Natural killer cell treated with Interleukin-12 subunit alpha and Interleukin-12 subunit beta and Interleukin-15 and Interleukin-18, amount 100 ng/mL, for 72 hours (primary cell): ENCODE measurements around the gene MMD. TPM values are rescaled to one million over a fixed set of nuclear protein-coding genes. Genes with fewer than 3 reads are reported as not detected.
"Not testable (repeated sequence)": the region's sequence is repeated elsewhere in the genome, so short reads cannot be mapped to it uniquely, and the experiment has no call there.

Experiments used
- ATAC-seq, 2 donors: fragments of 150-1000 bp; cut with Tn5 transposase in 1 of 2; sonication (Bioruptor Pico), chemical (Tn5 transposase) in 1 of 2; 2 replicates each; pipeline ENCODE4 v1.10.0; 2021
- DNase-seq: peaks from one replicate; pipeline ENCODE4 v3.0.0; 2022; ENCODE audit warnings: low spot score
- H3K27ac Mint-ChIP-seq, 2 donors: 1 replicate in 1 of 2; 2 replicates in 1 of 2; pipeline ENCODE4 v1.8.0; 2022; ENCODE audit warnings: mixed read lengths in 2 of 2, mild to moderate bottlenecking in 1 of 2, moderate library complexity in 1 of 2
- H3K27me3 Mint-ChIP-seq, 2 donors: 1 replicate in 1 of 2; 2 replicates in 1 of 2; pipeline ENCODE4 v1.8.0; 2022; ENCODE audit warnings: mixed read lengths in 2 of 2
- H3K36me3 Mint-ChIP-seq: one replicate; pipeline ENCODE4 v1.8.0; 2022; ENCODE audit warnings: mixed read lengths
- H3K4me1 Mint-ChIP-seq, 2 donors: 1 replicate in 1 of 2; 2 replicates in 1 of 2; pipeline ENCODE4 v1.8.0; 2022; ENCODE audit warnings: low read depth in 2 of 2, mixed read lengths in 2 of 2, mild to moderate bottlenecking in 1 of 2
- H3K4me3 Mint-ChIP-seq: one replicate; pipeline ENCODE4 v1.8.0; 2022; ENCODE audit warnings: mixed read lengths
- H3K9me3 Mint-ChIP-seq: 2 replicates; pipeline ENCODE4 v1.8.0; 2022; ENCODE audit warnings: mixed read lengths
- total RNA-seq, 2 donors: library from RNA; stranded (reverse); gene quantifications; one replicate each; pipeline ENCODE4 v1.2.3, GENCODE V29; 2022

The MMD gene, protein sequence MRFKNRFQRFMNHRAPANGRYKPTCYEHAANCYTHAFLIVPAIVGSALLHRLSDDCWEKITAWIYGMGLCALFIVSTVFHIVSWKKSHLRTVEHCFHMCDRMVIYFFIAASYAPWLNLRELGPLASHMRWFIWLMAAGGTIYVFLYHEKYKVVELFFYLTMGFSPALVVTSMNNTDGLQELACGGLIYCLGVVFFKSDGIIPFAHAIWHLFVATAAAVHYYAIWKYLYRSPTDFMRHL
- total RNA-seq, result 10 to 100 TPM; 26.1 to 27.2 TPM

DNA sequence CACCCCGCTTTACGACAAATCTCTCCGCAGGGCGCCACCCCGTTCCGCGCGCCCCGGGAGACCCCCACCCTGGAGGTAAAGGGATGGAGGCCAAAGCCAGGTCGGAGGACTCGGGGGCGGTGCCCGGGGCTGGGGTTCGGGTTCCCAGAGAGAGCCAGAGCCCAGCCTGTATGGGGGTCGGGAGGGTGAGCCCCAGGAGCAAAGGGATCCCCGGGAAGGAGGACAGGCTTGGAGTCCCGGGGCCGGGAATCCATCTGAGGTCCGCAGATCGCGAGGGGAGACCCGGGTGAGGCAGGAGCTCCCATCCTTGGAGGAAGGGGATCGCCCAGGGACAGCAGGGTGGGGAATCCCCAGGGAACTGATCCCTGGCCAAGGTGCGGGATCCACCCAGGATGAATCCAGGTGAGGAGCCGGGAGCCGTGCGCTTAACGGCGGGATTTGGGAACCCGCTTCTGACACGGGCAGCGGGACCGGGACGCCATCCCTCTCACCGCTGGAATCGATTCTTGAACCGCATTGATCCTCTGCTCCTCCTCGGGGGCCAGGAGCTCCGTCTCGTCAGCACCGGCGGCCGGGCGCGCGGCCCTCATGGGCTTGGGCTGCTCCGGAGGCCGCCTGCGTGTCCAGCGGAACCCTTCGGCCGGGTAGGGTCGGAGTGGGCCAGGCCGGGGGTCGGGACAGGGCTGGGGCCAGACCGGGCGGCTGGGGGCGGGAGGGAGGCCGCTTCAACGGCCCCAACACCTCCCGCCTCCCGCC lies at the start of gene MMD:
TSS of gene MMD (minus strand) at position 657 of the 756 bp plus-strand sequence. CDS start at position 517, 140 bp downstream.
- H3K4me1 Mint-ChIP-seq, result peaks cover 41 to 52% of the 10 kb centered on the region in 2 donors
- H3K27me3 Mint-ChIP-seq, result peaks cover 17 to 31% of the 10 kb centered on the region in 2 donors
- peaks cover 5% of the 10 kb centered on the region for H3K36me3 Mint-ChIP-seq
- ATAC-seq (peak; percentile 1 to 8), DNase-seq (no peak)
- H3K4me3 Mint-ChIP-seq, result peak within 1 kb of the TSS; percentile 85
- H3K9me3 Mint-ChIP-seq, result peaks cover 2% of the 10 kb centered on the region
- H3K27ac Mint-ChIP-seq, result peak within 1 kb of the TSS; percentile 89 to 99

DNA sequence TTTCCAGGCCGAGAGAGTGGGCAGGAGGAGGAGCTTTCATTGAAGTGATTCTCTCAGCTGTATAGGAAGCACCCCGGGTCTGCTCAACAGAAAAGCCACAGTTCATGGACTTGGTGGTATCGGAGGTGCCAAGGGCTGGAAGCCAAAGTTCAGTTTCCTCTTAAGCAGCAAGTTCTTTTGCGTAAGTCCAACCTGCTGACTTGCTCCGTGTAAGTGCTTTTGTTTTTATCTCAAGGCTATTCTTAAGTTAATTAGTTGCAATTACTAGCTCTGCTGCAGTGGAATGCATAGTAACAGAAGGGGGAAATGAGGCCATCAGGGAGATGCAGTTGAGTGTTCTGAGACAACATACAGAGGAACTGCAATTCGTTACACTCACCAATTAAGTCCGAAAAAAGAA lies 45.0 kb upstream of the MMD start:
- no peak overlapping the region for H3K4me3 Mint-ChIP-seq
- peaks cover 0 to 5% of the 10 kb centered on the region in 2 donors for H3K4me1 Mint-ChIP-seq
- no peaks in the 10 kb centered on the region for H3K27me3 Mint-ChIP-seq
- no peak overlapping the region for H3K27ac Mint-ChIP-seq
- ATAC-seq, result no peak
- H3K9me3 Mint-ChIP-seq, result no peaks in the 10 kb centered on the region
- H3K36me3 Mint-ChIP-seq, result no peaks in the 10 kb centered on the region
- no peak for DNase-seq

DNA sequence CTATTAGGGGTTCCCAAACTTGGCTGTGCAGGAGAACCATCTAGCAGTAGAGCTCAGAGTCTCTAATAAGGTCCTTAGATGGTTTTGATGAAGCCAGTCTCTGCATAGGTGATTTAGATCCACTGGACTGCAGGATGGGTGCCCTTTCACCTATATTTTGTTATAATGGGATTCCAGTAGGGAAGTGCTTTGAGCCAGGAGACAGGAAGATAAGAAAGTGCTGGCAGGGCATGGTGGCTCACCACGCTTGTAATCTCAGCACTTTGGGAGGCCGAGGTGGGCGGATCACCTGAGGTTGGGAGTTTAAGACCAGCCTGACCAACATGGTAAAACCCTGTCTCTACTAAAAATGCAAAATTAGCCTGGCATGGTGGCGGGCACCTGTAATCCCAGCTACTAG lies 44.1 kb upstream of the MMD start:
- not testable (repeated sequence) for H3K27ac Mint-ChIP-seq, H3K4me1 Mint-ChIP-seq, DNase-seq, H3K36me3 Mint-ChIP-seq, ATAC-seq, H3K9me3 Mint-ChIP-seq, H3K4me3 Mint-ChIP-seq, H3K27me3 Mint-ChIP-seq

DNA sequence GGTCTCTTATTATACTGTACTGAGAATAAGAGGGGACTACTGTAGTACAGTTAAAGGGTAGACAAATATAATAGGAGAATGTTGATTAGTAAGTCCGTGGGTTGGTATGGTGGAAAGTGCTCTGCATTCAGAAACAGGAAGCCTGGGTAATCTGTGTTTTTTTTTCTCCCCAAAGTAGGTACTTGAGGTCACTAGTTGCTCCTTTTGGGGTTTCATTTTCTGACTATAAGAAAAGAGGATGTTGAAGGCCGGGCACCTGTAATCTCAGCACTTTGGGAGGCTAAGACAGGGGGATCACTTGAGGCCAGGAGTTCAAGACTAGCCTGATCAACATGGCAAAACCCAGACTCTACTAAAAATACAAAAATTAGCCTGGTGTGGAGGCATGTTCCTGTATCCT lies 42.0 kb upstream of the MMD start:
- H3K4me3 Mint-ChIP-seq, result no peak overlapping the region
- no peaks in the 10 kb centered on the region for H3K9me3 Mint-ChIP-seq
- no peak overlapping the region for H3K27ac Mint-ChIP-seq

DNA sequence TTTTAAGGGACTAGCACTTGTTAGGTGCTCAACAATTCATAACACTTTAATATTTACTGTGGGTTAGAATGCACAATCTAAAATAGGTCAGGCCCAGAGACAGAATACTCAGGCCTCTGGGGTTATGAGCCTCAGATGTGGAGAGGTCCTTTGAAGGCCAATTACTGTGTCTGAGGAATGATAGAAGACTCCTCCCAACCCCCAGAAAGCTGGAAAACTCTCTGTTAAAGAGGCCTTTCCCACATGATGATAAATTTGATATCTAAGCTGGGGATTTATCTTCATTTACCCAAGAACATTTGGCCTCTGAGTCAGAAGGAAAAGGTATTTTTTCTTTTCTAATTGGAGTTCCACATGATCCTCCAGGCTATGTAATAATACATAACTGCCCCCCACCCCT lies 41.1 kb upstream of the MMD start:
- Mint-ChIP-seq H3K36me3 (no peaks in the 10 kb centered on the region), H3K27me3 (peaks cover 0 to 6% of the 10 kb centered on the region in 2 donors), H3K27ac (no peak overlapping the region), H3K4me1 (peaks cover 0 to 5% of the 10 kb centered on the region in 2 donors), H3K4me3 (no peak overlapping the region), H3K9me3 (no peaks in the 10 kb centered on the region)
- no peak for ATAC-seq
- DNase-seq, result no peak

More for the DNA sequence above, 42.0 kb upstream of the MMD start:
- no peaks in the 10 kb centered on the region for H3K27me3 Mint-ChIP-seq
- ATAC-seq, result no peak
- H3K4me1 Mint-ChIP-seq, result peaks cover 0 to 5% of the 10 kb centered on the region in 2 donors
- H3K36me3 Mint-ChIP-seq, result no peaks in the 10 kb centered on the region
- DNase-seq, result no peak

DNA sequence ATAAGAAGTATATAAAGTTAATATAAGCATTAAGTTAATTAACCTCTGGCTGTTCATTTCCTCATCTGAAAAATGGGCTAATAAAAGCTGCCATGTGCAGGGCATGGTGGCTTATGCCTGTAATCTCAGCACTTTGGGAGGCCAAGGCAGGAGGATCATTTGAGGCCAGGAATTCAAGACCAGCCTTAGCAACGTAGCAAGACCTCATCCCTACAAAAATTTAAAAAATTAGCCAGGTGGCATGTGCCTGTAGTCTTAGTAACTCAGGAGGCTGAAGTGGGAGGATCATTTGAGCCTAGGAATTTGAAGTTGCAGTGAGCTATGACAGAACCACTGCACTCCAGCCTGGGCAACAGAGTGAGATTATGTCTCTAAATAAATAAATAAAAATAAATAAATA lies 40.6 kb upstream of the MMD start:
- ATAC-seq (no peak), DNase-seq (no peak)
- Mint-ChIP-seq H3K4me3 (no peak overlapping the region), H3K27ac (no peak overlapping the region), H3K27me3 (peaks cover 0 to 6% of the 10 kb centered on the region in 2 donors), H3K36me3 (no peaks in the 10 kb centered on the region), H3K4me1 (peaks cover 0 to 5% of the 10 kb centered on the region in 2 donors), H3K9me3 (no peaks in the 10 kb centered on the region)

DNA sequence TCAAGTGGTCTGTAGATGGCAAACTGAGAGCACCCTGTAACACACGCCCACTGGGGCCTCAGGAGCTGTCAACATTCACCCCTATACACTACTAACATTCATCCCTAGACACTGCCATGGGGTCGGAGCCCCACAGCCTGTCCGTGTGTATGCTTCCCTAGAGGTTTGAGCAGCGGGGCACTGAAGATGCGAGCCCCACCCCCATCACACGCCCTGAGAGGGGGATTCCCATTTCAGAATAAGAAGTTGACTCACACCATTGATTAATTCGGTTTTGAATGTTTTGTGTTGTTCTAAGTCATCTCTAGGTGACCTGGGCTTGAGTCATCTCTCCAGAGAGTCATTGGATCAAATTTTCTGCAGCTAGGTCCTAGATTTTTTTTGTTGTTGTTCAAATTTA lies 37.3 kb upstream of the MMD start:
- H3K27ac Mint-ChIP-seq, result no peak overlapping the region
- DNase-seq, result no peak

DNA sequence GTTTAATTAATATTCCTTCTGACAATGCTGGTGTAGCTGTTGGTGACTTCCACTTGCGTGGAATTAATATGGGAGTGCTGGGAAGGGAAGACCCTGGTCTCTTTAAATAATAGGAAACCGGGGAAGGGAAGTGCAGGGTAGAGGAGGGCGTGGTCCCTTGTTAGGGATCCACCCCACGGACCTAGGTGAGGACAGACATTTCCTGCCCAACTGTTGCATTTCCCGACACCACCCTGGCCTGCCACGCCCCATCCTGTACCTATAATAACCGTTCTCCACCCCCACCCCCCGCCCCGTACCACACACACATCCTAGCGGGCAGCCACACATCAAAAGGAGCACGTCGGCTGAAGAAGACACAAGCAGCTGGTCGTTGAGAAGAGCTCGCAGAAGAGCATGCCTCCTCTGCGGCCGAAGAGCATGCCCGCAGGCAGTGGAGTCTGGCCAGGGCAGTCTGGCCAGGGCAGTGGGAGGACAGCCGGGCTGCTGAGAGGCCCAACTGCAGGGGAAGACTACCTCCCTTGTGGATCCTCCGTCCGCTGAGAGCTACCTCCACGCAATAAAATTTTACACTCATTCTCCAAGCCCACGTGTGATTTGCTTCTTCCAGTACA lies 36.8 kb upstream of the MMD start:
- Mint-ChIP-seq H3K36me3 (no peaks in the 10 kb centered on the region), H3K4me1 (peaks cover 0 to under 1% of the 10 kb centered on the region in 2 donors), H3K27me3 (peaks cover 0 to 11% of the 10 kb centered on the region in 2 donors), H3K4me3 (no peak overlapping the region), H3K27ac (no peak overlapping the region), H3K9me3 (no peaks in the 10 kb centered on the region)
- ATAC-seq (no peak), DNase-seq (no peak)

More for the DNA sequence above, 37.3 kb upstream of the MMD start:
- peaks cover 0 to 5% of the 10 kb centered on the region in 2 donors for H3K4me1 Mint-ChIP-seq
- H3K4me3 Mint-ChIP-seq, result no peak overlapping the region
- H3K27me3 Mint-ChIP-seq, result peaks cover 0 to 7% of the 10 kb centered on the region in 2 donors
- H3K36me3 Mint-ChIP-seq, result no peaks in the 10 kb centered on the region
- no peaks in the 10 kb centered on the region for H3K9me3 Mint-ChIP-seq
- ATAC-seq, result peak in 1 of 2 donors; percentile 81

DNA sequence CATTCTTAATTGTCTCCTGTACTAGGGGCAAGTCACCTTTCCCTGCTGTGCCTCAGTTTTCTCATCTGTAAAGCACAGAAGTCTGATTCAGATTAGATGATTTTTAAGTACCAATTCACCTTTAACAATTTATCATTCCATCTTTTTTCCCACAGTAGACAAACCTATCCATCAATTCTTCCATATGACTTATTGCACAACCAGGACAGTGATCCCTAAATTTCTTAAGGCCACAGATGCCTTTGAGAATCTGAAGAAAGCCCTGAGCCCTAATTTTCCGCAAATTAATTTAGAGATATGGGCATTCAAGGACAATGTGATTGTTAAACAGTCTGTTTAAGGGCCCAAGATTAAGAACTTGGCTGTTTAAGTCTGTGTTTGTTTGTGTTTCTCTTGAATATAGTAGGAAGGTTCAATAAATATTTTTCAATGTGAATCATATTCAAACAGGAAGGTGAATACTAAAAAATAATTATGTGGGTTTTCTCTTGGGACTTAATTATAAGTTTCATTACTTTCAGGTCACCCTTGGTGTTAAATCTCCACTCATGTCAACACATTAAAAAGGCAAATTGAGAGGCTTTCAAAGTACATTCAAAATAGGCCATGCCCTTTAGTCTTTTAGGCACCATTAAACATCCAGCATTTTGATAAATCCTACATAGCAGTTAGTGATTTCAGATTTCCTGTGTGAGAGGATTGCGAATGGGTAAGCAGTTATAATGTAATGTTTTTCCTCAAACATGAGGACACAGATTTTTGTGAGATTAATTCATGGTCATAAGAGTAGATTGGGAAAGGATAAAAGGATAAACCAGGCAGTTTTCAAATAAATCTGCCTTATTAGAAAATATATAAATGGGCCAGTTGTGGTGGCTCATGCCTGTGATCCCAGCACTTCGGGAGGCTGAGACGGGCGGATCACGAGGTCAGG lies 34.9 kb upstream of the MMD start:
- no peak for ATAC-seq
- no peak overlapping the region for H3K27ac Mint-ChIP-seq
- H3K36me3 Mint-ChIP-seq, result no peaks in the 10 kb centered on the region
- H3K27me3 Mint-ChIP-seq, result peaks cover 0 to 11% of the 10 kb centered on the region in 2 donors
- no peaks in the 10 kb centered on the region for H3K9me3 Mint-ChIP-seq
- H3K4me1 Mint-ChIP-seq, result peaks cover 0 to 6% of the 10 kb centered on the region in 2 donors
- no peak for DNase-seq
- H3K4me3 Mint-ChIP-seq, result no peak overlapping the region

DNA sequence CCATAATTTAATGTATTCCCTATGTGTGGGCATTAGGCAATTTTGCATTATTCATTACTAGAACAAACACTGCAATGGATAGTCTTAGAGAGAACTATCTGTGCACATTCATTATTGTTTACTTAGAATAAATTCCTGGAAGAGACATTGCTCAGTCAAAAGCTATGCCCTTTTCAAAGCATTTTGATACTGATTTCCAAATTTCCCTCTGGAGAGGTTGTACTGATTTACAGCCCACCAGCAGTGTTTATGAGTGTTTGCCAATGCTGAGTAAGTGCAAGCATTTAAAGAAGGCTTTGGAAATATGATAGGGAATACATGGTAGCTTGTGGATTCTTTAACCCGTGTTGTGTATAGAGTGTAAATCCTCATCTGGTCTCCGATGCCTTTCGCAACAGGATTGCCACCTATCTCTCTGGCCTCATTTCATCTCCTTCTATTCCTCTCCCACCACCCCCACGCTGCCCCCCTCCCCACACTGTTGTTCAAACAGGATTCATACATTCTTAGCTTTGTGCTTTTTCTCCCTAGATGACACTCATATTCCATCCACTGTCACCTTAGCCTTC lies 33.4 kb upstream of the MMD start:
- Mint-ChIP-seq H3K4me3 (no peak overlapping the region), H3K27ac (no peak overlapping the region), H3K9me3 (no peaks in the 10 kb centered on the region), H3K27me3 (peaks cover 6 to 13% of the 10 kb centered on the region in 2 donors), H3K4me1 (peaks cover 0 to 6% of the 10 kb centered on the region in 2 donors), H3K36me3 (no peaks in the 10 kb centered on the region)
- DNase-seq, result no peak
- ATAC-seq, result no peak

DNA sequence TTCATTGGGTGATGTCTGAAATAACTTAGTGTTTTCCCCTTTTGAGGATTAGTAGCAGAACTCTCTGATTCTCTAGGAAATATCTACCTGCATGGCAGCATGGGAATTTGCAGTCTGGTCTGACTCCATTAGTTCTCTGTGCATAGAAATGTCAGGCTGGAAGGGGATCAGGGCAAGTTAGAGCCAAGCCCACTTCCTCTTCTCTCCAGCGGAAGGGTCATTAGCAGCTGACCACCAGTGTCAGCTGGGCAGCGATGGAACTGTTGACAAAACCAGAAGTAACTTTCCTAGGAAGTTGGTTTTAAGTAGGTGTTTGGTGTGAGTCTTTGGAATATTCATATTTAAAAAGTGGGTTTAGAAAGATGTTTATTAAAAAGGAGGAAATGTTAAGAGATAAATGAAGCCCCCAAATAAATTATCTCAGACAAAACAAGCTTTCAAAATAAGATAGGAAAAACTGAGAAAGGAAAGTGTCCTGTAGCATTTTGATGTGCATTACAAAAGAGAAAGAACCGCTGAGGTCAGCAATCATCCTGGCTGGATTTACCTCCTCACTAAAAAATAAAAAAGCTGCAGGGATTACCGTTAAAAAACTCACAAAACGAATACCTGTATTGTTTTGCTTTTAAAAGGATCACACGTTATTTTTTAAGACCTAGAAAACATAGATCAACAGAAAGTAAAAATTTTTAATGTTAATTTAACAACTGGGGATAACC lies 32.4 kb upstream of the MMD start:
- Mint-ChIP-seq H3K36me3 (no peaks in the 10 kb centered on the region), H3K9me3 (no peaks in the 10 kb centered on the region), H3K27me3 (peaks cover 8 to 13% of the 10 kb centered on the region in 2 donors), H3K27ac (no peak overlapping the region), H3K4me1 (peaks cover 0 to 6% of the 10 kb centered on the region in 2 donors), H3K4me3 (no peak overlapping the region)
- ATAC-seq (no peak), DNase-seq (no peak)

DNA sequence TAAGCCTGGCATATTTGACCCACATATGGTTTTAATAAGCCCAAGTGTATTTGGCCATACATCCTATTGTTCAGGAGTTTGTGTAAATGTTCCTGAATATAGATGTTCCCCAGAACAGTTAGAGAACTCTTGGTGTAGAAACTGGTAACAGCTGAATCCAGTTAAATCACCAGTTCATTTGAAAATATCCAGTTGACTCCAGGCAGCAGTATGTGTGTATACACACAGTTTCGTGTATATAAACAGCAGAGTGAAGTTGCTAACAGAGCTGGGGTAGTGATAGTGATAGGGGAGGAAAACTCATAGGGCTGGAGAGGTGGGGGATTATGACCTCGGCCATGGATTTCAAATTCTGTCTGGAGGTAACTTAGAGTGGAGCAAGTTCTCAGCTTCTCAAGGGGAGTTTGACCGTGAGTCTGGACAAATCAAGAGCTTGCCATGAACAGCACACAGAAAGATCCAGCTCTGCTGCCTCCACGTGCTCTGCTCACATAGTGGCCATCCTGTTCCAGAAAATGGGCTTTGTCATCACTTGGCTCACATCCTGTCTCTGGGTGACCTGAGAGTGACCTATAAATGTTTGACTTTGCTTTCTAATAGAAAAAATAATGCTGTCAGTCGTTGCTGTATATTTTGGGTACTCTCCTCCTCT lies 30.6 kb upstream of the MMD start:
- Mint-ChIP-seq H3K4me3 (no peak overlapping the region), H3K36me3 (no peaks in the 10 kb centered on the region), H3K4me1 (peaks cover 3 to 6% of the 10 kb centered on the region in 2 donors), H3K9me3 (no peaks in the 10 kb centered on the region), H3K27ac (no peak overlapping the region), H3K27me3 (peaks cover 8 to 13% of the 10 kb centered on the region in 2 donors)
- ATAC-seq (no peak), DNase-seq (no peak)
